NCI-H2227 (cell line): ENCODE results near the gene IMPG1.
"Not testable (repeated sequence)": the region's sequence is repeated elsewhere in the genome, so short reads cannot be mapped to it uniquely, and the experiment has no call there.

ENCODE experiments used
- DNase-seq: peaks from one replicate; lab custom pipeline; 2025; ENCODE audit not compliant: unreplicated experiment; lab: John Stamatoyannopoulos, UW

The IMPG1 gene

DNA sequence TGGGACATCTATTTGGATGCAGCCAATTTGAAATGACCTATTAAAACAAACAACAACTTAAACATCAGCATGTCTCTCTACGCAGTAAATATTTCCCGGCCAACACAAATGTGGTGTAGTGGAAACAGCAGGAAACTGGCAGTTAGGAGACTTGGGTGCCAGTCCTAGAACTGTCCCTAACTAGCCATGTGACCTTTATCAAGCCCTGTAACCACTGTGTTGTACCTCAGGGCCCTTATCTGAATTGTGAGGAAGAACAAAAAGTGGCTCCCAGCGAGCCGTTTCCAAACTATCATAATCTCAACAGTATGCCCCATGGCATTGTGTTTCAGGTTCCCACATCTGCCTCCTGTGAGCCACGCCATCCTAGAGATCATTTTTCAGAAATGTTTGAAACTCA lies 124.5 kb downstream of the IMPG1 start:
- DNase-seq, result no peak

- DNase-seq, result no peak
Observed at GRCh38 chr6:75946146-75946831, 126.2 kb downstream of the IMPG1 start.

GRCh38 chr6:75943381-75943780 lies 129.1 kb downstream of the IMPG1 start:
- no peak for DNase-seq

- no peak for DNase-seq
Observed at GRCh38 chr6:75941509-75941908, 131.0 kb downstream of the IMPG1 start.

DNA sequence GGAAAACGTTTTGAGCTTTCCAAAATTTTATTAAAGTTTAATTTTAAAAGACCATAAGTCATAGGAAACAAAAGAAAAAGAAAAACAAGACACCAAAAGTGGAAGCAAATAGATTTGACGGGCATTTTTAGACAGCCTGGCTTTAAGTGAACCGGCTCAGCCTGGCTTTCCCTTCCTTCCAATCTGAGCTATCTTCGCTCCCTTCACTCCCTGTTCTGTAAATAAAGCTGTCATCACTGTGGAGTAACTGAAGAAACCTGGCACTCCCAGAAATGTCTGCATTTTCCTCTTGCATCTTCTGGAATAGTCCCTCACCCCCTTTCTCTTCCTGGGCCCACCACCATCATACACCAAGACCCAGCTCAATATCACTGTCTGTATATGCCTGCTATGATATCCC lies 131.9 kb downstream of the IMPG1 start:
- no peak for DNase-seq

DNA sequence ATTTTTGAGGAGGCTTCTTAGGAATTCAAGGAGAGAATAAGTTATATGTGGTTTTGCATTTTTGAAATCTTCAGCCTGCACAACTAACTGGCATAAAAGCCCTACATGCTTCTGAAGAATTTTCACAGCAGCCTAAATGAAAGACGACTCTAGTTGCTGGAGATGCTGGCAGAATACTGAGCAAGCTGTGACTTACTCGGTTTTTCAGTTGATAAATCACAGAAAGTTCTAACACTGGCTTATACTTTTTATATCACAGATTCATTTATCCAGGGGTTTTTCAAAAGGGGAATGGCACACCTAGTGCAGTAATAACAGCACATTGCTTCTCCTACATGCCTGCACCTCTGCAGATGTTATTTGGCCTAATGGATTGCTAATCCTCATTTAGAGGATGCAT lies 134.6 kb downstream of the IMPG1 start:
- no peak for DNase-seq

DNA sequence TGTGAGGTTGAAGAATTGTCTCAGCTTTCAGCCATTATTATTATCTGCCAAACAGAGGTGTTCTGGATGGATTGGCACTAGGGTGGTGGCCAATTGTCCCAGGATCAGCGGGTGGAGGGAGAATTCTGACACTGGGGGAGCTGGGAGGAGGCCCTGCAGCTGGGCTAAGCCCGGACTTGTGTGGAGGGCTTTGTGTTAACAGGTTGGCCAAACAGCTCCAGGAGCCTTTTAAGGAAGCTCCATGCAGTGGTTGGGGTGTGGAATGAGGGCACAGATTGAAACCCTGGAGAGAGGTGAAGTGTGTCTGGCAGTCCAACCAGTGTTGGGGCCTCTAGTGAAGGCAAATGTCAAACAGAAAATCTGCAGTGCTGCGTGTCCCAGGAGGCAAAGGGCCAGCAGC lies 135.8 kb downstream of the IMPG1 start:
- DNase-seq, result no peak

DNA sequence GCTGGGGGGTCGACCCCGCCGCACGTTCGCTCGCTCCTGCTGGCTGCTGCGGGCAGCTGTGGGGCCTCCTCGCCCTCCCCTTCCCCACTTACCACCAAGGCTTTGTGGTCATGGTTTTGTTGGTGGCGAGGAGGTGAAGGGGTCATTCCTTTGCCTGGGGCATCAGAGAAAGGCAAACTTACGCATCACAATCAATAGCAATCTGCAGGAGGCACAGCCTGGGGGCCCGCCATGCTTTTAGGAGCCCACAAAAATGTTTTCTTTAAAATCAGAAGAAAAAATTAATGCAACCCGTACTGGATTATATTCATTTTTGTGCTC lies 137.0 kb downstream of the IMPG1 start:
- DNase-seq, result no peak

DNA sequence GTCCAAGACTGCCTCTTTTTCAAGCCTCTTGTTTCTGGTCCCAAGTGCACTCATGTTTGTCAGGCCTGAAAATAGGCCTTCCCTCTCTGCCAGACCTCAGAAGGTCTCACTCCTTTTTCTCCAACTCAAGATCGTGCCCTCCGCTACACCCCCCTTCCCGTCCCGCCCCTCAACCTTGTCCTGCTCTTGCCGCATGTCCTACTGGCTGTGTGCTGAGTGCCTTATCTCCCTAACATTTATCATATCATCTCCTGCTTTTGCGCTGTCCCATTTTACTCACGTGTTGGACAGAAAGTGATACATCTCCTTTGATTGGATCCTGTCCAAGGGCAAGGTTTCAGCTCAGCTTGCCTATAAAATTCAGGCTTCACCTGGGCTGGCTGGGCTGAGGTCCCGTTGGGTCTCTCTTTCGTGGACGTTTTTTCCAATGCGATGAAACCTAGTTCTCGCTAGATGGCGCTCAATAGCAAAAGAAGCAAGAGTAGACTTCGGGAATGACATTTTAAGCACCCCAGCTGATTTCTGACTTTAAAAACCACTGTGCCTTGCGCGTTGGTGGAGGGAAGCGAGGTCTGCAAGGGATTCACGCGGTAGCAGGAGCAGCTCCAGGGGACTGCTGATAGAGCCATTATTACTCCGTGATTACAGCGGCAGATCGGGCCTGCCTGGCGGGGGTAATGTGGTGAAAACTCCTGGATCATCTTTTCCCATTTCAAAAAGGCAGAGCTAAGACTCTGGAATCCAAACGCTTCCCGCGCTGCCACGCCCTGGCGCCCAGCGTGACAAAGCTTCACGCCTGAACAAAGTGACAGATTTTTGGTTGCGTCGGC lies 137.6 kb downstream of the IMPG1 start:
- peak; percentile 79 for DNase-seq

DNA sequence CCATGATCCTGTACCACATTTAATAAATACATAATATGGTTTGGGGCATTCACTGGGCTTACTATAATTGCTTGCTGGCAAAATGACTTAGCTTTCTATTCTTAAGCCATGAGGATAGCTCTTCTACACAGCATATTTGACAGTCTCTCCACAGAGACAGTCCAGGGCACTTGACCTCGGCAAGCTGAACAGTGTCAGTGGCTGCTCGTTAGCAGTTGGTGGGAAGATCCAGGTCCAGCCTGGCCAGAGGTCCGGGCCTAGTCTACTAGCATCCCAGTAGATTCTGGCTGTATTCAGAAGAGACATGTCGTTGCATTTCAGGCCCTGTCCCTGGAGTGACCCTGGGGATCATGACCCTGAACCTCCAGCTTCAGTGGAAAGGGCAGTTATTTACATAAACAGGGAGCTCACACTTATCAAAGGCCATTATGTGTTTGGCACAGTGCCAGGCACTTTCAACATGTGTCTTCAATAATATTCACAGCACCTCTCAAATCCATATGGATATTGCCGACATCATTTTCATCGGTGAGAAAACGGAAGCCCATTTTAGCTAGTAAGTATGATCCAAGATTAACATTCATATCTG lies 139.0 kb downstream of the IMPG1 start:
- no peak for DNase-seq

GRCh38 chr6:75932067-75932466 lies 140.4 kb downstream of the IMPG1 start:
- no peak for DNase-seq

GRCh38 chr6:75931011-75931680 lies 141.3 kb downstream of the IMPG1 start:
- no peak for DNase-seq

DNA sequence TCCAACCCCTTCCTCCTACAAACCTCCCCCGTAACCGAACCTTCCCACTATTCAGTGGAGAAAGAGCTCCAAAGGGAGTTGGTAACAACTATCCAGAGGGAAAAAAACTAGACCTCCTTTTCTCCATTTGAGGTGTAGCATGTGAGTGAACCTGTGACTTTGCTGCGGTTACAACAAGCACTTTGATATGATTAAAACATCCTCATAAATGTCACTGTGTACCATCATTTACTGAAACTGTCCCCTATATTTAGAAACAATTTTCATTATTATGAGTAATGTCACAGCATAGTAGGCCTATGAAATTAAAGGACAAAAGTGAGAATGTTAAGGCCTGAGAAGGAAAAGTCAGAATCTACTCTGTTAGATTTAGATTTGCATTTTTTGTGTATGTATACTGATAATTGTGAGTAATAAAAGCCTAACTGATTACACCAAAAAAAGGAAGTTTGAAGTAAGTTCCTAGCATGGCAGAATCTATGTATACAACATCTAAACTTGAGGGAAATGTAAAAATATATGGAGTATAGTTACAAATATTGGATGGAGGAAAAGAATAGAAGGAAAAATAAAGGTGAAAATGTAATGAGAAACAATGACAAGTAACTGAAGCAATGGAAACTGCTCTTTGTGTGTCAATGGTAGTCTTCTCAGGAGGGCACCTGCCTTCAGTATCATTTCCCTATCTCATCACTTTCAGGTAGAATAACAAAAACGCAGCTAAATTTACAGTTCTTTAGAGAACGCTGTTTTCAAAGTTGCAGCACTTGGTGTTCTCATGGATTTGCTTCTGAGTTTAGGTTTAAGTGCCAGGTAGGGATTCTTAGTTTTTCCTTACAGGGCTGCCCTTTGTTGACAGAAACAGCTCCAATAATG lies 145.9 kb downstream of the IMPG1 start:
- DNase-seq, result no peak

GRCh38 chr6:75922226-75922625 lies 150.2 kb downstream of the IMPG1 start:
- DNase-seq, result no peak

DNA sequence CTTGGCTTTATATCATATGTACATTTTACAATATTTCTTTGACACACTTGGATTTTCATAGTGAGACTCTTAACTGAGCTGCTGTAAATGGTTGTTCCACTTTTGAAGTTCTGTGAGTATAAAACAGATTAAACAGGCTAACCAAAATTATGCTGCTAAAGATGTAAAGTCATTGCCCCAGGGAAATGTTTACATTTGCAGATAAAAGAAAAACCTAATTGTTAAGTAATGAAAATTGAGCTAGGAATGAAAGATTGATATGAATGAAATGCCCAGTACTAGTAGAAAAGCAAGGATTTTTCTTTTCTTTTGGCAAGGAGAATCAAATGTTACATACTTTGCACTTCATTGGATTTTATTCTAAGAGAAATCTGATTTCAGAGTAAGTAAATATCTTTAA lies 159.4 kb downstream of the IMPG1 start:
- no peak for DNase-seq

- no peak for DNase-seq
Observed at GRCh38 chr6:75907444-75907843, 165.0 kb downstream of the IMPG1 start.

DNA sequence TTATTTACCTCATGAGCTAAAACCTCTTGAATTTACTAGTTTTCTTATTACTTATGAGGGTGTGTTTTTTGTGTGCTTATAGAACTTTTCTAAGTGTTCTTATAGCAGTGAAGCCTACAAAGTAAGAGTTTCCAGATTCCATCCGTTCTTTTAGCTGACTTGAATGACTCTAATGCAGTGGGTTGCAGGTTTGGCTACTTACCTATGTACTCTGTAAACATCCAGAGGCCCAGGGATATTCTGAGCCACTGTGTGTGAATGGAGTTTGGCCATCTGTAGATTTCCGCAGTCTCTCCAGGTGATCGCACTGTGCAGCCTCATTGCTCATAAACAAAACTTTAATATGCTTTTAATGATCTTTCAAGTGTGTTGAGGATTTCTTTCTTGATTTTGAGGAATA lies 165.6 kb downstream of the IMPG1 start:
- DNase-seq, result no peak

- DNase-seq, result not testable (repeated sequence)
Observed at GRCh38 chr6:75905129-75905528, 167.3 kb downstream of the IMPG1 start.

GRCh38 chr6:75900216-75900615 lies 172.2 kb downstream of the IMPG1 start:
- DNase-seq, result not testable (repeated sequence)

DNA sequence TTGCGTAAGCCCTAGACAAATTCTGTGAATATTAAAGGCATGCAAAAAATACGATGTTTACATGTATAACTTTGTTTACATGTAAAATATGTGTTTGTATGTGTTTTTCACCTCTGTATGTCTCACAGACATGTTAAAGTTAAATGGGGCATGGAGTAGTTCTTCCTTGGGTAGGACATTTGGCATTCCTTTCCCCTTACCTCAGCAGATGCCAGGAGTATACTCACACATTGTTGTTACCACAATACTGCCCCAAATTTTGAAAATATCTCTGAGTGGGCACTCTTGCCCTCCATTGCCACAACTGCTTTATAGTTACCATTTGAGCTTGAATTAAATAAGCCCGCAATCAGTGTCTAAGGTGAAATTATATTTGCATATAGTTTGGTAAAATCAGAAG lies 175.9 kb downstream of the IMPG1 start:
- no peak for DNase-seq

DNA sequence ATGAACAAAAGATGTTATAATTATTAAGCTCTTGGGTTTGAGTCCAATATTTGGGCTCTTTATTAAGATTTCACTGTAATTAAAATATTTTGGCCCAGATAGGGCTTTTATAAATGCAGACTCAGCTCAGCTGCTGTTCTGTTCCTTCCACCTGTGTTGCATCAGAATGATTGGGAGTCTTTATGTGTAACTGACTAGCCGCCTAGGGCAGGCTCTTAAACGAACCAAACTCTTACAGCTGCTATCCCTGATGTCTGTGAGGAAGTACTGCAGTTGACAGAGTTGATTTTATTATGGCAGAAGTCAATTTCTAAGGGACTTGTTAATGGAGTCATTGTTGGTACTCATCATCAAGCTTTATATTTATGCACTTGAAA lies 178.7 kb downstream of the IMPG1 start:
- DNase-seq, result no peak
